Activated CD4-positive, alpha-beta T cell treated with anti-CD3 and anti-CD28 coated beads for 24 hours (primary cell): Measurements from ENCODE around the gene OR6P1.

Source experiments
- DNase-seq, 2 donors: peaks; one replicate each; pipeline ENCODE4 v3.0.0-alpha.2; 2020; ENCODE audit warnings: low read depth in 2 of 2

OR6P1 gene

DNA sequence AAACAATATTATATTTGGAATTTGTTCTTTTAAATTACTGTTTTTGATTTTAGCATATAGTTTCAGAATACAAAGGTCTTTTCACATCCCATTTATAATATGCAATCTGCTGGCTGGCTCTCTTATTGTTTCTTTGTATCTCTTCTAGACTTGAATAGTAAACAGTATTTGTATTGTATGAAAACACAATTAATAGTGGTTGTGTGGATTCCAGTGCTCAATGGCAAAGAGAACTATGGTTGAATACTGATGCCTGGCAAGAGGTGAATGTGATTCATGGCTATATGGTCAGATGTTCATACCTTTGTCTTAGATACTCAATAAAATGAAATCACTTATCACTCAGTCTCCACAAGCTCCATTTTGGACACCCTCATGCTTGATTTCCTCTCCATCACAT is 53.4 kb downstream of the OR6P1 start:
- no peak for DNase-seq
